HT1080 (cell line): ENCODE results near the gene PRELID3B. TPM values are rescaled to one million over a fixed set of nuclear protein-coding genes. Genes with fewer than 3 reads are reported as not detected.

Source experiments
- DNase-seq: peaks from one replicate; pipeline ENCODE4 v3.0.0-alpha.2; 2015; ENCODE audit warnings: low read depth
- polyA plus RNA-seq, 2 experiments: library from polyadenylated mRNA; depleted of rRNA; stranded (reverse); fragments of >200 nt; gene quantifications; 2 replicates each; pipeline ENCODE4 v1.2.3, GENCODE V29; 2015
- total RNA-seq: library from RNA; depleted of rRNA; stranded (reverse); fragments of >200 nt; shearing (Covaris generic); gene quantifications from 2 replicates; pipeline ENCODE4 v1.2.3, GENCODE V29; 2014; rRNA removed

The PRELID3B gene
- 87.6 and 93.3 TPM in 2 replicates for total RNA-seq
- polyA plus RNA-seq (2015; cell fraction: cytosol; rRNA removed): 68.4 and 76.1 TPM in 2 replicates
- polyA plus RNA-seq (2015; cell fraction: nucleus; rRNA removed): 31.5 and 32.8 TPM in 2 replicates

- DNase-seq: peak; percentile 24
These were observed at the start of gene PRELID3B for GRCh38 chr20:59042151-59042795. PRELID3B (minus strand) TSS chr20:59042786; CDS start chr20:59042730, 56 bp downstream.

- DNase-seq: peak; percentile 43
These were observed 45.3 kb upstream of the PRELID3B start for GRCh38 chr20:59087829-59088433.

- no peak for DNase-seq
These were observed 44.3 kb upstream of the PRELID3B start for GRCh38 chr20:59086923-59087322.

GRCh38 chr20:59084041-59084850 is 41.7 kb upstream of the PRELID3B start:
- no peak for DNase-seq

GRCh38 chr20:59082981-59083380 is 40.4 kb upstream of the PRELID3B start:
- peak; percentile 13 for DNase-seq

DNA sequence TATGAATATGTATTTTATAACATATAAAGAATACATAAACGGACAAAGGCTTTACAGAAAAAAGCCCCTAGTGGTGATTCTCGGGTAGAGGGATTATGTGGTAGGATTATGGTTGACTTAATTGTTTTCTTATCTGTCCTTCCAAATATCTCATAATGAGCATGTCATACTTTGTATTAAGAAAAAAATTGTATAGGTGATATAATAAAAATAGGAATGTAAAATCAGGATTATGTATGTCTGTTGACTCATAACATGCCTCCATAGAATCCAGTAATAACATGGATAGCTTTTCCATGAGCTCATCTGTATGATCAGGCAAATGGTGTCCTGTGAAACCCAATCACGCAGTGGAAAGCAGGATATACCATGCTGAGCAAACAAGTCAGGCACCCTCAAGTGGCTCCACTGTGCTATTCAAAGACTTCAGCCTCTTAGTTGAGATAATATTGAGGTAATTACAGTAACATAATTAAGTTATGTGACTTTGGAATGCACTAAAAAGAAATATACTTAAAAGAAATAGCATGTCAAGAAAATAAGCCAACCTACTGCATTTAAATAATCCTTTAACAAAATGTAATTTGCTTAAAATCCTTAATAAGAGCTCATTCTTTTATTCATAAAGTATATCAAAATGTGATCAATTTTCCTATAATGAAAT is 39.6 kb upstream of the PRELID3B start:
- DNase-seq: peak; percentile 27

GRCh38 chr20:59081036-59081435 is 38.5 kb upstream of the PRELID3B start:
- no peak for DNase-seq

DNA sequence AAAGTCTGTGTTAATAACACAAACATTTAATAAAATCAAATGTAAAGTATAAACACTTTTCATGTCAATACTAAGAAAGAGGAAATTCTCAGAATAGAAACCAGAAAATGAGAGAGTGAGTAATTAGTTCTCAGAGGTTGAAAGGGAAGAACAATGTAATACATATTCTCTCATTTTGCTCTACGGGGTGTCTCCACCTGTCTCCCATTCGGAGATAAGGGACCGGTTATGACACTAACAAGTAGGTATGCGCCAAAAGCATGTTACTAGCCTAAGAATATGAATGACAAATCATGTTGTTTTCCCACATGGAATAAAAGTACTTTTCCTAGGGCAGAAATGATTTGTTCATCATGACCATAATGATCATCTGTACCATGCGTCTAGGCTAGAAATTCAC is 35.6 kb upstream of the PRELID3B start:
- DNase-seq: no peak

DNA sequence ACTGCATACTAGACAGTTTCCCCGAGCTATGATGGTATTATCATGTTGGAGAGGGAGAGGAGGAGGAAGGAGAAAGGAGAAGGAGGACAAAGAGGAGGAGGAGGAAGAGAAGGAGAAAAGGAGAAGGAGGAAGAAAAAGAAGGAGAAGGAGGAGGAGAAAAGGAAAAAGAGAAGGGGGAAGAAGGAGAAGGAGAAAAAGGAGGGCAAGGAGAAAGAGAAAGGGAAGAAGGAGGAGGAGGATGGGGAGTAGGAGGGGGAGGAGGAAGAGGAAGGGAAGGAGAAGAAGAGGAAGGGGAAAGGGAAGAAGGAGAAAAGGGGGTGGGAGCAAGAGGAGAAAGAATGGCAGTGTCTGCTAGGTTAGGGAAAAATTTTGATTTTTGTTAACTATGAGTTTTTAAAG is 35.1 kb upstream of the PRELID3B start:
- DNase-seq: no peak

GRCh38 chr20:59075934-59076508 is 33.4 kb upstream of the PRELID3B start:
- DNase-seq: no peak

DNA sequence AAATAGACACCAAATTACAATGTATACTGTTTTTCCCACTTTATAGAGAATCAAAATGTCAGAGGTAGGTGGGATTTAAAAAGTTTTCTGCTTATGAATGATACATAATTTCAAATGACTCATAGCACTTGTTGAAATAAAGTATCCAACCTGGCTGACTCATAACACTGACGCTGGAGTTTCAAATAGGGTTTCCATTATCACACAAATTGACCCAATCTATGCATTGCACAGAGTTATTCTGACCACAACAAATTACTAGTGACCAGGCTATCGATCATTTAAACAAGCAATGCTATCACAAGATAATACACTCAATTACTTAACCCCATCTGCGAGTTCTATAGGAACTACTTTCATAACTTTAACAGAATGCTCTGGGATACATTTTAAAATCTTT is 31.9 kb upstream of the PRELID3B start:
- peak; percentile 5 for DNase-seq

- DNase-seq: no peak
These were observed 31.0 kb upstream of the PRELID3B start for GRCh38 chr20:59073582-59073981.

DNA sequence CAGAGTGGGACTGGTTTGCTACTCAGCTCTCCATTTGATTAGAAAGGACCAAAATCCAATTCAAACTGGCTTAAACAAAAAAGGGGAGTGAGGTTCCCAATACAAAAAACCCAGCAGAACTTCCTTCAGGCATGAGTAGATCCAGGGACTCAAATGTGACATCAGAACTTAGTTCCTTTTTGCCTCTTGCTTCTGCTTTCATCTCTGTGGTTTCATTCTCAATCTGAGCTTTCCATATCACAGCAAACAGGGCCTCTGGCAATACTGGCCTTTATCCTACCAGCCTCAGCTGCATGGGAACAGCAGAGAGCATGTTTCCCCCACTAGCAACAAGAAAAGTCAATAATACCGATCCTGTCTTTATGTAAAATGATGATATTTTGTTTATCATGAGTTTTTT is 28.6 kb upstream of the PRELID3B start:
- DNase-seq: no peak

- DNase-seq: no peak
These were observed 26.4 kb upstream of the PRELID3B start for GRCh38 chr20:59069026-59069425.

DNA sequence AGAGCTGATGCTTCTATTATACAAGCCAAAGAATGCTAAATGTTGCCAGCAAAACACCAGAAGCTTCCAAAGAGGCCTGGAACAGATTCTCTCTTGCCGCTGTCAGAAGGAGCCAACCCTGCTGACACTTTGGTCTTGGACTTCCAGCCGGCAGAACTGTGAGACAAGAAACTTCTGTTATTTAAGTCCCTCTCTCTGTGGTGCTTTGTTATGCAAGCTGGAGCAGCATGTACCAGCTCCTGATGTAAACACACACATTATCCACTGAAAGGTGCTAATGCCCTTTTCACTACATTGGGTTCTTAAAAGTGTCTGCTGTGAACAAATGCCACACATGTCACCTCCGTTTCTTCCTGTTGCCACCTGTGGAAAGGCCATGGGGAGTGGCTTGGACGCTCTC is 25.9 kb upstream of the PRELID3B start:
- no peak for DNase-seq

- DNase-seq: no peak
These were observed 21.7 kb upstream of the PRELID3B start for GRCh38 chr20:59064214-59064722.

DNA sequence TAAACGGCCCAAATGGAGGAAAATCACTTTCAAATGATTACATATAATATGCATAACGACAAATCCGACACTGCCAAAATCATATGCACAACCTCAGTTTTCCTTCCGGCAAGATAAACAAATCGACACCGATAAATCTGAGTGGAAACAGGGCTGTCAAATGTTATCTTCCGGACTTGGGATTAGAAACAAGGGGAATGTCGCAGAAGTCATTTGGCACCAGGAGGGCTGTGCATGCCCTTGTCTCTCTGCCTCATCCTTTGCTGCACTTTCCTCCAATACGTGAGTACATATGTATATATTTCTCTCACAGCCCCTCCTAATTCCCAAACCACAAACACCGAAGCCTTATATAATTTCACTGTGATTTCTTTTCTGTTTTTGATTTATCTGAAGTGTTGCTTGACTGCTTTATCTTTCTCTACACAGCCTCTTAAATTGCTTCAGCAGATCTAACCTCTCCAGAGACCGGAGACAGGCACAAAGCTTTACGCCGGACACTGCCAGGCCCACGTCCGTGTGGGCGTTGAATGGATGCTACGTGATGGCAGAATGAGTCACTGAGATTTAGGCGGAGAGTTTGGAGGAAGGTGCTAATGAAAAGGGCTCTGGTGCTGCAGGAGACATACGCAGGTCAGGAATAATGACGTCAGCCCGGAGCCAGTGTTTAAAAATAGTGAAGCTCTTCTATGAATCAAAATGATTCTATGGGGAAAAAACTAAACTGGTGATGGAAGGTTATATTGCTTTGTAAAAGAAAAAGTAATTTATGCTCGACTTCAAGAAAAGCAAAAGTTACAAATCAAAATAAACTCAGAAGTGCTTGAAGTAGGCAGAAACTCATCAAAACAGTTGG is 21.0 kb upstream of the PRELID3B start:
- peak; percentile 77 for DNase-seq

GRCh38 chr20:59062081-59062480 is 19.5 kb upstream of the PRELID3B start:
- no peak for DNase-seq

- DNase-seq: no peak
These were observed 12.7 kb upstream of the PRELID3B start for GRCh38 chr20:59055302-59055701.

DNA sequence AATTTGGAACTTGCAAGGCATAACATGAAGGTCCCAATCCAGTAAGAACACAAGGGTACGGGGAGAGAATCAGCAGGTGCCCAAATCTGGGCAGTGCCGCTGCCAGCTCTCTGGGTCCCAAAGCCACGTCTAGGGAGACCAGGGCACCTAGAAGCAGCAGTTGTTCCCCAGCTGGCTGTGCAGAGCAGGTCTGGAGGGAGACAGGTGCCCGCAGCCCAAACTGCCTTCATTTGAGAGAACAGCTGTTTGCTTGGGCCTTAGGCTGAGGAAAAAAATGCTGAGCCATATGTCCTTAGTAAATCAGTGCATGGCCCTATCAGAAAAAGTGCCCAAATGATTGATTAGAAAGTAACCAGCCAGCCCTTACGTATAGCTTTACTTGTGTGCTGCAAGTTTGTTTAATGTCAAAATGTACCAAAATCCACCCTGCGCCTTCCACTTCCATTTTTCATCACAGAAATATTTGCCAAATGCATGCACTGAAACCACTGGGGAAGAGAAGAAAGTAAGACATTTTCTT is 9.1 kb upstream of the PRELID3B start:
- no peak for DNase-seq
